NCI-H146 (cell line): Measurements from ENCODE around the gene IL34.
A peak's percentile ranks its signal among the peaks of the same experiment; 100 is the strongest.

Experiments
- DNase-seq: peaks from one replicate; lab custom pipeline; 2025; lab: John Stamatoyannopoulos, UW

The IL34 gene

DNA sequence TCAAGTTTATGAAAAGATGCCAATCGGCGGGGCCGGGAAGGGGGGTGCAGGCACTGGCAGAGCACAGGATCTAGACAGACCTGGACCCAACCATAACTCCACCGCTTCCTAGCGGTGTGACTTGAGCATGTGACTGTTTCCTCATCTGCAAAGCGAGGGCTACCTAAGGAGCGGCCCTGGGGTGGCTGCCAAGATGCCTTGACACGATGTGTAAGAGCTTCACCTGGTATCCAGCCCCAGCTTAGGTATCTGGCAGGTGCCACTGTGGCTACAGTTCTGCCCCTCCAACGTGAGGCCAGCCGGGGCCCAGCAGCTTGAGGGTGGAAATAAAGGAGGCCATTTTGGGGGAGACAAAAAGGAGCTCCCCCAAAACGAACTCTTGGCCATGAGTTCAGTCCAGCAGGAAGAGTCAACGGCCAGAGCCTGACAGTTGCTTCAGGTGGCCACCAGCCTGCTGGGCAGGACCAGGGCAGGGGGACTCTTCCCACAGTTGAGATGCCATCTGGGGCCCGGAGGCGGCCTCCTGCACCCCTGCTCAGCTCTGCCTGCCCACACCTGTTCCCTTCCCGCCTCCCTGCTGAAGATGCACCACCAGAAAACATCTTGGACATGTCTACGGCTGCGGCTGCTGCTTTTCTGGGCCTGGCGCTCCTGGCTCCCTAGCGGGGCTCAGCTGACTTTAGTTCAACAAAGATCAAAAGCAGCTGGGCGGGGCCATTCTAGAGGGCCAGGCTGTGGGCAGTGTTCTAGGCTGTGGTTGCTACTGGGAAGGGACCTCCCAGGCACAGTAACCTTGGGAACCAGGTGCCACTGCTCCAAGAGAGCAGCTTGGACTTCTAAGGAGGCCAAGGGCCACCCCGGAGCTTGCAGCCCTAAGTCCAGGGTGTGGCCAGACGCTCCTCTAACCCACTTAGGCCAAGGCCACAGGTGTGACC lies 42.9 kb downstream of the IL34 start:
- DNase-seq = no peak

GRCh38 chr16:70689970-70690891 lies 43.9 kb downstream of the IL34 start:
- DNase-seq = no peak

DNA sequence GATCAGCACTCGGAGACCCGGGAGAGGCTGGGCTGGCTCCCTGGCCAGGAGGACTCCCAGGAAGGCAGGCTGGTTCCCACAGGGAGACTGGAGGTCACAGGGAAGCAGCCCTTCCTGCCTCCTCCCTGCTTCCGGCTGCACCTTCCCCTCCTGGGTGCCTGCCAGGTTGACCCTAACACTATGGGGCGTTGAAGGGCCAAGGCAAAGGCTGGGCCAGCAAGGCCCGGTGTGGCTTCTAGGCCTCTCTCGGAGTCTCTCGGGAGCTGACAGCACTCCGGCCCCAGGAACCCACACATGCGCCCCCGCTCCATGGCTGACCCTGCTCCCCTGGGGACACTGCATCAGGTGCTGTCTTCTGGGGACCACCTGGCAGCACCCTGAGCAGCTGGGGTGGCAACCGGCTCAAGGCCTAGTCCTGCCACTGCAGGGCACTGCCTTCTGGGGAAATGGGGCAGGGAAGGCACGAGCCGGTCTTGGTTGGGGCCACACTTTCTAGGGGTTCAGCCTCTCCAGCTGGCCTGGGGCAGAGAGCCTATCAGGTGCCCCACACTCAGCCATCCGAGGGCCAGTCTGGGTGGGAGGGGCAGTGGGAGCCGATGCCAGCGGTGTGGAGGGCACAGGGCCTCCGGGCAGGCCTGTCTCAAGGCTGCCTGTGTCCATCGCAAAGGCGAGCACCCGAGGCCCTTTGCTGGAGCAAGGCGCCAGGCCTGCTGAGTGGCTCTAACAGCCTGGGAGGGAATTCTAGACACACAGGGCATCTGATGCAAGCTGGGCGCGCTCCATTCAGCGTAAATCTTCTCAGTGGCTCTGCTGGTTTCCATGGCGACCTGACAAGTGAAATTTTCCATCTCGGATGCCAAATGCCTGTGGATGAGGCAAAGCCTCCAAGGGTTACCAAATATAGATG lies 45.1 kb downstream of the IL34 start:
- DNase-seq = no peak

- no peak for DNase-seq
Measured at GRCh38 chr16:70692130-70692872, 45.9 kb downstream of the IL34 start.

DNA sequence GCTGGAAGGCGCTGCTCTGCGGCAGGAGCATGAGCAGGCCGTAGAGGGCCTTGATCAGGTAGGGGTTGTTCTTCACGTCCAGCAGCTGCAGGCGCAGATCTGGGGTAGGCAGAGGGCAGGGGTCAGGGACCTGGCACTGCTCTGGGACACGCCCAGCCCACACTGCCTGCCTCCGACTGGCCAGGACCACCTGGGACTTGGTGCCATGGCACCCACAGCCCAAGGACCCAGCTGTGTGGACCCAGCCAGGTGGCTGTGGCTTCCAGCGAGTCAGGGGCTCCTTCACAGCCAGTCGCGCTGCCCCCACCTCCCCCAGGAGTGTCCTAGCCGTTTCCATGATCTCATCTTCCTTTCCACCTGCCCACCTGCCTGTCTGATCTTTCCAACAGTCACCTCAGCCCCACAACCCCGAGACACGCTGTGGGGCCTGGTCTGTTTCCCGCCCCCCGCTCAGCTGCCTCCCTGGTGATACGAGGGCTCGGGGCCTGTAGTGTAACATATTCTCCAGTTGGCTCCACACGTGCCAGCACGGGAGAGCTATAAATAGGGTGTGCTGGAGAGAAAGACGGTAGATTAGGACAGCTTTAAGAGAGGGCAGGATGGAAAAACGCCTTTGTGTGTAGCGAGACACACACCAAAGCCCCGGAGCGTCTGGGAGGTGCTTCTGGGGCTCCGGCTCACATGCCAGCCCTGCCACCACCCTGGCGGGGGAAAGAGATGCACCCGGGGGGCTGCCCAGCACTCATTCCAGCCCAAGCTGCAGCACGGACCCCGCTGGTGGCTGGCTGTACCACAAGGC lies 46.7 kb downstream of the IL34 start:
- no peak for DNase-seq

GRCh38 chr16:70694088-70694867 lies 47.9 kb downstream of the IL34 start:
- peak; percentile 43 for DNase-seq

DNA sequence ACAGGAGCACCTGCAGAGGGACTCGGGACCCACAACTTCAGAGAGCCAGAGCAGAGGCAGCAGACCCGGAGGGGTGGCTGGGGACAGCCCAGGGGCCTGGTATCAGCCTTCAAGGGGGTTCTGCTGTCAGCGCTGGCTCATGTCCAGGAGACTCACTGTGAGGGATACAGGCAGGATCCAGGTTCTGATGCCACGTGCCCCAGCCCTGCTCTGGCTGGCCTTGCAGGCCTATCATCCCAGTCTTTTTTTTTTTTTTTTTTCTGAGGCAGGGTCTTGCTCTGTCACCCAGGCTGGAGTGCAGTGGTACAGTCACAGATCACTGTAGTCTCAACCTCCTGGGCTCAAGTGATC lies 48.5 kb downstream of the IL34 start:
- no peak for DNase-seq

GRCh38 chr16:70695331-70696070 lies 49.1 kb downstream of the IL34 start:
- no peak for DNase-seq

DNA sequence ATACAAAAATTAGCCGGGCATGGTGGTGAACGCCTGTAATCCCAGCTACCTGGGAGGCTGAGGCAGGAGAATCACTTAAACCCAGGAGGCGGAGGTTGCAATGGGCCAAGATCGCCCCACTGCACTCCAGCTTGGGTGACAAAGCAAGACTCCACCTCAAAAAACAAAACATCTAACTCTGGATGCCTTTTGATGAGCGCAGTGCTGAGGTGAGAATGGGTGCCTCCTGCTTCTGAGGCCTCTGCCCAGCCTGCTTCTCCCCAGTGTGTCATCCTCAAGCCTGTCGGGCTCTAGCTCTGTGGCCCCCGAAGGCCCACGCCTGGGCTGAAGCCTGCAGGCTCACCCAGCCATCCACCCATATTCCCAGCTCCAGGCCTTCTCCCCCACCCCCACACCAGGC lies 50.0 kb downstream of the IL34 start:
- DNase-seq = no peak

DNA sequence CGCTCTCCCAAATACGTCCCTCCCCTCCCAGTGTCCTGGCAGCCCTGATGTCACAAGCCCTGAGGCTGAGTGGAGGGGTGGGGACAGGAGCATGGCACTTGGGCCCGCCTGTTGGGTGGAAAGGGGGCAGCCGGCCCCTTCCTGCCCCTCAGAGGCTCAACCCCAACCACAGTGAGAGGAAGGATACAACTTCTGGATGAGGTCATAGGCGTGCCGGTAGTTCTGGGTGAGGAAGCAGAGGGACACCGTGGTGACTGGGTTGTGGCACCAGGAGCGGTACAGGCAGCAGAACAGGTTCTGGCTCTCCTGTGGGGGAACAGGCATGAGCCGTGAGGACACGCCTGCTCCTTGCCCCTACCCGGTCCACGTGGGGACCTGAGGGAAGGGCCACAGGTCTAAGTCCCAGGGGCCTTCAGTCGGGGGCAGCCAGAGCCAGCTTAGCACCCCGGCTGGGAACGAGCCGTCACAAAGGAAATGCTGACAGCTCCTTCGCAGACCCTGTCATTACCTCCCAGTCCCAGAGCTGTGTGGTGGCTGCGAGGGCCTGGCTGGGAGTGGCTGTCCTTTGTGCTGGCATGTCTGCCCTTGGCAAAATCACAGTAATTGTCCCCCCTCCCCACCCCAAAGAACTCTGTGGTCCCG lies 50.7 kb downstream of the IL34 start:
- DNase-seq = no peak

- no peak for DNase-seq
Measured at GRCh38 chr16:70697594-70698170, 51.3 kb downstream of the IL34 start.

DNA sequence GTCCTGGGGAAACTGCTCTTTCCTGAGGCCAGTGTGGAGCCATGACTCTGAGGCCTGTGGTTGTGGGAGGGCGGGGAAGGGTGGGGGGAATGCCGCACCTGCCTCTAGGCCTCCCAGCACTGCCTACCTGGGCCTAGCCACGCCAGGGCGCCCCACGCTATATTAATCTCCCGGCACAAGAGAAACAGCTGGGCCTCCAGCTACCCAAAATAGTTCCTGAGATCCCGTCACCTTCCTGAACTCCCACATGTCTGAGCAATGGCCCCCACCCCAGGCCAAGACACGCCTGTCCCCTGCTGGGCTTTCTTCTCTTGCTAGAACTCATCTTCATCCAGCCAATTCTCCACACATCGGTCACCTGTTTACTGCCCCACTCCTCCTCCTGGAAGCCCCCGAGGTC lies 52.5 kb downstream of the IL34 start:
- DNase-seq = no peak

DNA sequence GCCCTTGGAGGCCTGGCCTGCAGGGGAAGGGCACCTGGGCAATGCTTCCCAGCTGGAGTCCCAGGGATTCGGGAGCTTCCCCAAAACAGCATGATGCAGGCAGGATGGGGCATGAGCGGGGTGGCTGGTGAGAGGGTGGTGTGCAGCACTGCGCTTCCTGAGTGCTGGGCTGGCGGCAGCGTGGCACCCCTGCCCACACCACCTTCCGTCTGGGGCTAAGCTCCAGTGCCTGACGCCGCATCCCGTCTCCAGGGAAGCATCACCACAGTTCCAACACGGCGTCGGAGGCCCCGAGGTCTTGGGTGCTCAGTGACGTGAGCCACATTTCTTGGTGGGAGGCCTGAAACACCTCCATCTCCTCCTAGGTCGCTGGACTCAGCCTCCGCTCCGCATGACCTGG lies 53.3 kb downstream of the IL34 start:
- DNase-seq = no peak

GRCh38 chr16:70700101-70701020 lies 54.0 kb downstream of the IL34 start:
- DNase-seq = no peak

DNA sequence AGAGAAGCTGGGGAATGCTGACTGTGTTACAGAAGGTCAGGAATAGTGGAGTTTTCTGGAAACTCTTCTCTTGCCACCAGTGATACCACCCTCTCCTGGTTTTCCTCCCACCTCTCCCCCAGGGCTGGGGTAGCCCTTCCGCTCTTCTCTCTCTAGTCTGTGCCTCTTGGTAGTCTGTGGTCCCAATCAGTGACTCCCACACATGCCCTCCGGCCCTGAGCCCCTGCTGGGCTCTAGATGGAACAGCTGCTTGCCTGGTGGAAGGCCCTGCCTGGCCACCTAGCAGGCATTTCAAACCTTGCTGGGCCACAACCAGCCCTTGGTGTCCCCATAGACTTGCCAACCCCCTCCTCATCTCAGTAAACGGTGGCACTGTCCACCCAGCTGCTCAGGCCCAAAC lies 54.7 kb downstream of the IL34 start:
- peak; percentile 6 for DNase-seq

GRCh38 chr16:70701596-70701995 lies 55.2 kb downstream of the IL34 start:
- DNase-seq = no peak

DNA sequence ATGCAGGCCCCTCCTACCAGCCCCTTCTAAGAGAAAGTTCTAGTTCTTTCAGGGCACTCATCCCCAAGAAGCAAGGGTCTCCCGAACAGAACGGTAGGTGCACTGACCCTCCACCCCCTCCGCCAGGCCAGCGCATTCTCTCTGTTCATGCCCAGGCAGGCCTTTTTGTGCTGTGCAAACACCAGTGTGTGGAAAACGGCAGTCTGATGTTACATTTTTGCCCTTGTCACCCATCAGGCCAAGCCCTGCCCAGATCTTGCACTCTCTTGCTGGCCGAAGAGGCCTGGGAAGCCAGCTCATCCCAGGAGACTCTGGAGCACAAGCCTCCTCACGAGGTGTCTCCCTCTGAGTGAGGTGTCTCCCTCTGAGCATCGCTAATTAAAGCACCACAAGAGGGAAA lies 55.6 kb downstream of the IL34 start:
- no peak for DNase-seq
